ENCODE results near the gene EXTL2. TPM values are rescaled to one million over a fixed set of nuclear protein-coding genes. Genes with fewer than 3 reads are reported as not detected.

Gene EXTL2
- 1 to 10 TPM; 4.8 to 7.2 TPM for total RNA-seq

DNA sequence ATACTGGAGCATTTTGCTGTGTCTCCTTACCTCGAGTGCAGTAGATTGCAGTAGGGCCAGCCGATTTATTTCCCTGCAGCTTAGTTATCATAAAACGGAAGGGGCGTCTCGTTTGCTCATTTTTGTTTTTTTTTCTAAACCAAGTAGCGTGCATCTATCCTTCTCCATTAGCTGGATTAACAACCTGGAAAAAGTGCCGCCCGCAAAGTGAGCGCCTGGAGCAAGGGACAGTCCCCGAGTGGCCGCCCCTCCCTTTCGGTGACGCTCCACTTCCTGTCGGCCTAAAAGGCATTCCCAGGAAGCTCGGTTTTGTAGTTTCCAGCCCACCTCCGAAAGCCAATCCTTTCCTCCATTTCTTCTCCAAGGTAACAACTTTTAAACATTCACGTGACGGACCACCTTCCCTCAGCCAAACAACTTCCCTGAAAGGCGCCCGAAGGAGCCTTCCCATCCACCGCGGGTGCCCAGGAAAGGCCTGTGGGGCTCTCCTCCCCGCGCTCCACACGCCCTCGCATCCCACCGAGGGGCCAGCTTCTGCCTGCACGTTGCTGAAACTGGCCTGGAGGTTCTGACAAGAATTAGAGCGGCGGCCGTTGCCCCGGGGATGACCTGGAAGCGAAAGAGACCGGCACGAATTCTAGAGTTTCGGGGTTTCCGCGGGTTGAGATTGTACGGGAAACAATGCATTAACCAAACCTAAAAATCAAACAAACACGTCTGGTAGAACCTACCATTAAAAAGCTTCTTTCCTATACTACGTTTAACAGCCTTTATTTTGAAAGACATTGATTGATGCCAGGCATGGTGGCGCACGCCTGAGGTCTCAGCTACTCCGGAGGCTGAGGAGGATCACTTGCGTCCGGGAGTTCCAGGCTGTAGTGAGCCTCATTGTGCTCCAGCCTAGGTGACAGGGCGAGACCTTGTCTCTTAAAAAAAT is at the start of gene EXTL2:
EXTL2 (minus strand) TSS at position 240 of the 937 bp plus-strand sequence. CDS start 6,085 bp downstream, outside the sequence.
- Histone ChIP-seq H3K9me3 (no peaks in the 10 kb centered on the region), H3K27ac (peak within 1 kb of the TSS; percentile 95), H3K36me3 (no peaks in the 10 kb centered on the region), H3K4me3 (peak within 1 kb of the TSS; percentile 68), H3K27me3 (no peaks in the 10 kb centered on the region), H3K4me1 (no peaks in the 10 kb centered on the region), H3K9ac (ENCODE audit: low read depth in 2 of 2, low read length in 2 of 2) (peak within 1 kb of the TSS; percentile 77 to 97)
- no peak for TF ChIP-seq CTCF (IDR thresholded peaks at IDR 0.05)
- peak; percentile 92 for DNase-seq
- intact Hi-C loops (cut with DNase I) = no loop called here

GRCh38 chr1:100943533-100943932 is 48.9 kb upstream of the EXTL2 start:
- TF ChIP-seq CTCF (IDR thresholded peaks at IDR 0.05) = no peak
- no peaks in the 10 kb centered on the region for H3K9me3 ChIP-seq
- no peaks in the 10 kb centered on the region for H3K36me3 ChIP-seq
- H3K4me1 ChIP-seq = no peaks in the 10 kb centered on the region
- no peaks in the 10 kb centered on the region for H3K27me3 ChIP-seq
- DNase-seq = no peak
- no peak overlapping the region for H3K4me3 ChIP-seq
- H3K27ac ChIP-seq = no peak overlapping the region
- H3K9ac ChIP-seq (ENCODE audit: low read depth in 2 of 2, low read length in 2 of 2) = no peak overlapping the region
- intact Hi-C loops (cut with DNase I) = no loop called here

DNA sequence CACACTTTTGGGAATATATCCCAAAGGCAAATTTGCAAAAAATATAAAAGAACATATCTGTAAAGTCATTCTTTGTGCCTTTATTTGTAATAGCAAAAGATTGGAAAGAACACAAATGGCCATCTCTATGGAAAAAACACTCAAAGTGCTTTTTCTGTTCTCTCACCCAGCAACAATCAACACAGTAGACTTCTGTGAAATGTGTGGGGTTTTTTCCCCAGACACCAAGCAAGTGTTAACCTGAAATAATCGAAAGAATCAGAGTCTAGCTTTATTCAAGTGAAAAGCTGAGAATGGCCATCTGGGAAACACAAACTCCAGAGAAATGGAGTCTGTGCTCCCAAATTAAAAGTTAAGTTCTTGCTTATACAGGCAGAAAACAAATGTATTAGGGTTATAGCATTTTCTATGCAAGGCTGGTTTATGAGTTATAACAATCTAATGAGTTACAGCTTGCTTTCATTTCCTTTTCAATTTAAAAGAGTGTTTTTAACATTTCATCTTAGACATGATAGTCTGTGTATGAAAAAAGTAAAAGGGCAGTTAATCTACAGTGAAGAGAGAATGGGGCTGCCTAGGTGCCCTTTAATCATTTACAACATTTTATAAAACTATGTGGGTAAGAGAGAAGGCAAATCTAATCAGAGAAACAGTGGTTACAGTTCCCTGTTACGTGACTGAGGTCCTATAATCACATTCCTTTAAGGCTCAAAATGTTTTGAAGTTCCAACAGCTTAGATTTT is 47.8 kb upstream of the EXTL2 start:
- intact Hi-C loops (cut with DNase I) = no loop called here
- H3K4me1 ChIP-seq = no peaks in the 10 kb centered on the region
- H3K27me3 ChIP-seq = no peaks in the 10 kb centered on the region
- H3K36me3 ChIP-seq = no peaks in the 10 kb centered on the region
- no peak for TF ChIP-seq CTCF (IDR thresholded peaks at IDR 0.05)
- no peak overlapping the region for H3K27ac ChIP-seq
- DNase-seq = no peak
- H3K9ac ChIP-seq (ENCODE audit: low read depth in 2 of 2, low read length in 2 of 2) = no peak overlapping the region
- no peaks in the 10 kb centered on the region for H3K9me3 ChIP-seq
- no peak overlapping the region for H3K4me3 ChIP-seq

DNA sequence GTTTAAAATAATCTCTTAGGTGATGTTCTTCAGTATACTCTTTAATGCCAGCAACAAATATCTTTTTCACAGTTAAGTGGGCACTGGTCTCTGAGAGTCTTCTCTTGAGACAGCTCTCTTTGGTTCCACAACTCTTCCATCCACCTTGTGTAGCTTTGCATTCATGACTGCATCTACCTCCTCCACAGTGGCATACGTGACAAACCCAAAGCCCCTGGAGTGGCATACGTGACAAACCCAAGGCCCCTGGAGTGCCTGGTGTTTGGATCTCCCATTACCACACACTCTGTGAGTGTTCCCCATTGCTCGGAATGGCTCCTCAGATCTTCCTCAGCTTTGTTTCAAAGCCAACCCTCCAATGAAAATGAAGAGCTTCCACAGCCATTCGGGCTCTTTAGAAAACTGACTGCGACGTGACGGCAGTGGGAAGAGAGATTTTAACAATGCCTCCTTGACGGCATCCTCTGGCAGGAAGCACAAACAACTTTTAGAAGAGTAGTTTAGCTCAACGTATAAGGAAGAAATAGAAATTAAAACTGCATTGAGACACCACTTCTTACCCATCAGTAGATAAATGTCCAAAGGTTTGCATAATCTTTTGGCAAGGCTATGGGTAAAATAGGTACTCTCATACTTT is 47.1 kb upstream of the EXTL2 start:
- H3K36me3 ChIP-seq = no peaks in the 10 kb centered on the region
- H3K9me3 ChIP-seq = no peaks in the 10 kb centered on the region
- intact Hi-C loops (cut with DNase I) = no loop called here
- no peaks in the 10 kb centered on the region for H3K4me1 ChIP-seq
- H3K27me3 ChIP-seq = no peaks in the 10 kb centered on the region
- no peak for DNase-seq
- H3K9ac ChIP-seq (ENCODE audit: low read depth in 2 of 2, low read length in 2 of 2) = no peak overlapping the region
- H3K27ac ChIP-seq = no peak overlapping the region
- no peak for TF ChIP-seq CTCF (IDR thresholded peaks at IDR 0.05)
- no peak overlapping the region for H3K4me3 ChIP-seq

- TF ChIP-seq CTCF (IDR thresholded peaks at IDR 0.05) = no peak
- Histone ChIP-seq H3K36me3 (no peaks in the 10 kb centered on the region), H3K4me3 (no peak overlapping the region), H3K9me3 (no peaks in the 10 kb centered on the region), H3K4me1 (no peaks in the 10 kb centered on the region), H3K27ac (no peak overlapping the region), H3K27me3 (no peaks in the 10 kb centered on the region), H3K9ac (ENCODE audit: low read depth in 2 of 2, low read length in 2 of 2) (no peak overlapping the region)
- DNase-seq = no peak
- intact Hi-C loops (cut with DNase I) = no loop called here
Observed at GRCh38 chr1:100941098-100941527, 46.5 kb upstream of the EXTL2 start.

Measured in colonic mucosa (tissue), 4 donors.